ENCODE data around the gene DCTN4.

DNA sequence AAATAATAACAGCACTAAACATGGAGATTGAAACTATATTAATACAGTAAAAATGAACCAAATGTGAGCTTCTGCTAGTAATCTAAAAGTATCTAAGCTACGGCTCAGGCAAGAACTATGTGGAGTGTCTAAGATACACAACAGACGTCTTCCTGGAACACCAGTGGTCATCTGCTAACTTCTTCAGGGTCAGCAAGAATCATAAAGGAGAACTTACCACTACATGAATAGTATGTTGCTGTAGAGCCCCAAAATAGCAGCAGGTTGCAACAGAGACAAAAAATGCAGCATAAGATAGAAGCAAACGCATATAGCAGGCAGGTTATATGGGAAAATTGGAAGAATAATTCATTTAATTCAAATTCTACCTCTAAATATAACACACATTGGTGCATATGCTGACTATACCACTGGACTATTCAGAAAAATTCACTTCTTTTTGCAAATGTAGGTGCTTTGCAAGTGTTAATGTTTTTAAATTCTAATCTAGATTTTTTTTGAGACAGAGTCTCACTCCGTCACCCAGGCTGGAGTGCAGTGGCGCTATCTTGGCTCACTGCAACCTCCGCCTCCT, 27.1 kb downstream of the DCTN4 start:
- TF ChIP-seq POLR2A (IDR thresholded peaks at IDR 0.05) = no peak
- TF ChIP-seq, protein P1, sequence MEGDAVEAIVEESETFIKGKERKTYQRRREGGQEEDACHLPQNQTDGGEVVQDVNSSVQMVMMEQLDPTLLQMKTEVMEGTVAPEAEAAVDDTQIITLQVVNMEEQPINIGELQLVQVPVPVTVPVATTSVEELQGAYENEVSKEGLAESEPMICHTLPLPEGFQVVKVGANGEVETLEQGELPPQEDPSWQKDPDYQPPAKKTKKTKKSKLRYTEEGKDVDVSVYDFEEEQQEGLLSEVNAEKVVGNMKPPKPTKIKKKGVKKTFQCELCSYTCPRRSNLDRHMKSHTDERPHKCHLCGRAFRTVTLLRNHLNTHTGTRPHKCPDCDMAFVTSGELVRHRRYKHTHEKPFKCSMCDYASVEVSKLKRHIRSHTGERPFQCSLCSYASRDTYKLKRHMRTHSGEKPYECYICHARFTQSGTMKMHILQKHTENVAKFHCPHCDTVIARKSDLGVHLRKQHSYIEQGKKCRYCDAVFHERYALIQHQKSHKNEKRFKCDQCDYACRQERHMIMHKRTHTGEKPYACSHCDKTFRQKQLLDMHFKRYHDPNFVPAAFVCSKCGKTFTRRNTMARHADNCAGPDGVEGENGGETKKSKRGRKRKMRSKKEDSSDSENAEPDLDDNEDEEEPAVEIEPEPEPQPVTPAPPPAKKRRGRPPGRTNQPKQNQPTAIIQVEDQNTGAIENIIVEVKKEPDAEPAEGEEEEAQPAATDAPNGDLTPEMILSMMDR (IDR thresholded peaks at IDR 0.05) = no peak
